Natural killer cell (primary cell): Measurements from ENCODE around the gene TRMT61B. TPM values are rescaled to one million over a fixed set of nuclear protein-coding genes. Genes with fewer than 3 reads are reported as not detected.
A peak's percentile ranks its signal among the peaks of the same experiment; 100 is the strongest.

Source experiments
- ATAC-seq, 3 donors: fragments of 150-1000 bp in 2 of 3; fragments of 200-7000 bp in 1 of 3; cut with Tn5 transposase; 1 replicate in 1 of 3; 2 replicates in 2 of 3; pipeline ENCODE4 v1.10.0; 2021; ENCODE audit warnings: mild to moderate bottlenecking in 2 of 3, moderate library complexity in 2 of 3
- DNase-seq, 2 donors: peaks; one replicate each; pipeline versions ENCODE4 v3.0.0 to v3.0.0-alpha.2; 2013 to 2021; ENCODE audit warnings: mixed read lengths in 1 of 2
- H3K27ac ChIP-seq: one replicate; pipeline ENCODE4 v1.5.1; 2013; ENCODE audit warnings: mild to moderate bottlenecking, low read length
- H3K27me3 ChIP-seq: one replicate; pipeline ENCODE4 v1.6.1; 2013; ENCODE audit warnings: low read length; ENCODE audit not compliant: control insufficient read depth, insufficient read depth
- H3K36me3 ChIP-seq: one replicate; pipeline ENCODE4 v1.6.1; 2013; ENCODE audit warnings: low read length; ENCODE audit not compliant: control insufficient read depth, insufficient read depth
- H3K4me1 ChIP-seq: one replicate; pipeline ENCODE4 v1.6.1; 2013; ENCODE audit warnings: low read length; ENCODE audit not compliant: control insufficient read depth, insufficient read depth
- H3K4me3 ChIP-seq: one replicate; pipeline ENCODE4 v1.5.1; 2013; ENCODE audit warnings: low read length
- H3K9me3 ChIP-seq: one replicate; pipeline ENCODE4 v1.6.1; 2013; ENCODE audit warnings: low read length; ENCODE audit not compliant: control insufficient read depth, insufficient read depth
- H3K27ac Mint-ChIP-seq, 2 donors: one replicate each; pipeline ENCODE4 v1.8.0; 2022; ENCODE audit warnings: mild to moderate bottlenecking in 2 of 2, mixed read lengths in 2 of 2, moderate library complexity in 1 of 2
- H3K27me3 Mint-ChIP-seq, 2 donors: one replicate each; pipeline ENCODE4 v1.8.0; 2022; ENCODE audit warnings: low read depth in 2 of 2, mixed read lengths in 2 of 2
- H3K36me3 Mint-ChIP-seq: one replicate; pipeline ENCODE4 v1.8.0; 2022; ENCODE audit warnings: mixed read lengths
- H3K4me1 Mint-ChIP-seq, 2 donors: one replicate each; pipeline ENCODE4 v1.8.0; 2022; ENCODE audit warnings: mixed read lengths in 2 of 2
- H3K4me3 Mint-ChIP-seq: one replicate; pipeline ENCODE4 v1.8.0; 2022; ENCODE audit warnings: mild to moderate bottlenecking, moderate library complexity, mixed read lengths
- H3K9me3 Mint-ChIP-seq, 2 donors: one replicate each; pipeline ENCODE4 v1.8.0; 2022; ENCODE audit warnings: mixed read lengths in 2 of 2
- WGBS: methylation state at CpG from one replicate; pipeline ENCODE4 v1.1.7; 2013; ENCODE audit warnings: missing lambda C conversion rate; ENCODE audit not compliant: insufficient coverage; 5-methylcytosine and 5-hydroxymethylcytosine counted together
- intact Hi-C: fragments of 100-400 bp; cut with micrococcal nuclease; formaldehyde crosslinking; loops from one replicate; pipeline ENCODE4 v1.14.2; 2022
- total RNA-seq, 4 donors: library from RNA; stranded (reverse); fragments of 120-200 nt in 1 of 4; gene quantifications; one replicate each; pipeline versions ENCODE4 v1.2.3 to v1.2.4, GENCODE V29; 2013 to 2022
- TF ChIP-seq, protein P1 (sequence below): fragments of 200-600 bp; IDR thresholded peaks from one replicate; pipeline ENCODE4 v1.8.0; 2022; ENCODE audit warnings: antibody characterized with exemption

Gene TRMT61B
- total RNA-seq, 3 donors from 2014 or later (not counting 1 experiment from before 2014, with no cell fraction given), result 13.6 to 19.2 (median 18.0) TPM

GRCh38 chr2:28904802-28905457 is 34.8 kb upstream of the TRMT61B start:
- DNase-seq (no peak), ATAC-seq (no peak)
- Mint-ChIP-seq H3K27ac (peak overlapping the region in 1 of 2 donors; percentile 6), H3K9me3 (no peaks in the 10 kb centered on the region), H3K36me3 (peaks cover 12% of the 10 kb centered on the region), H3K27me3 (no peaks in the 10 kb centered on the region), H3K4me3 (no peak overlapping the region), H3K4me1 (peaks cover 17 to 42% of the 10 kb centered on the region in 2 donors)
- H3K36me3 ChIP-seq, result peaks cover 50% of the 10 kb centered on the region
- H3K4me1 ChIP-seq, result no peaks in the 10 kb centered on the region
- TF ChIP-seq, protein P1, sequence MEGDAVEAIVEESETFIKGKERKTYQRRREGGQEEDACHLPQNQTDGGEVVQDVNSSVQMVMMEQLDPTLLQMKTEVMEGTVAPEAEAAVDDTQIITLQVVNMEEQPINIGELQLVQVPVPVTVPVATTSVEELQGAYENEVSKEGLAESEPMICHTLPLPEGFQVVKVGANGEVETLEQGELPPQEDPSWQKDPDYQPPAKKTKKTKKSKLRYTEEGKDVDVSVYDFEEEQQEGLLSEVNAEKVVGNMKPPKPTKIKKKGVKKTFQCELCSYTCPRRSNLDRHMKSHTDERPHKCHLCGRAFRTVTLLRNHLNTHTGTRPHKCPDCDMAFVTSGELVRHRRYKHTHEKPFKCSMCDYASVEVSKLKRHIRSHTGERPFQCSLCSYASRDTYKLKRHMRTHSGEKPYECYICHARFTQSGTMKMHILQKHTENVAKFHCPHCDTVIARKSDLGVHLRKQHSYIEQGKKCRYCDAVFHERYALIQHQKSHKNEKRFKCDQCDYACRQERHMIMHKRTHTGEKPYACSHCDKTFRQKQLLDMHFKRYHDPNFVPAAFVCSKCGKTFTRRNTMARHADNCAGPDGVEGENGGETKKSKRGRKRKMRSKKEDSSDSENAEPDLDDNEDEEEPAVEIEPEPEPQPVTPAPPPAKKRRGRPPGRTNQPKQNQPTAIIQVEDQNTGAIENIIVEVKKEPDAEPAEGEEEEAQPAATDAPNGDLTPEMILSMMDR, result no peak
- intact Hi-C loops, result no loop called here
- 100% methylated on average over 1 of the region's 2 CpGs for WGBS
- H3K27me3 ChIP-seq, result no peaks in the 10 kb centered on the region
- H3K9me3 ChIP-seq, result no peaks in the 10 kb centered on the region
- H3K4me3 ChIP-seq, result no peak overlapping the region
- no peak overlapping the region for H3K27ac ChIP-seq

DNA sequence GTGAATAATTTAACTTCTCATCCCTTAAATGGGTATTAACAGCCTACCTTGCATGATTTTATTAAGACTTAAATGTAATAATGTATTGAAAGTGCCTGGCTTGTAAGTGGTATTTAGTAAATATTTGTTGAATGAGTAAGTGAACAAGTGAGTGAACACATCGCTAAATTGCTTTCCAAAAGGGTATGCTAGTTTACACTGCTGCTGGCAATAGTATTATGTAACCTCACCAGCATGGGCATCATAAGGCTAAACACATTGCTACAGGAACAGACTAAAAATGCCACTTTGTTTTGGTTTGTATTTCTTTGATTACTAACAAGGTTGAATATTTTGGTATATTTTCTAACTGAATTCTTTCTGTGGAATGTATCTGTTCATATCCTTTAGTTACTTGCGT is 34.2 kb upstream of the TRMT61B start:
- 89% methylated on average over 2 of the region's 2 CpGs for WGBS
- intact Hi-C loops, result no loop called here
- peaks cover 17 to 37% of the 10 kb centered on the region in 2 donors for H3K4me1 Mint-ChIP-seq
- H3K9me3 Mint-ChIP-seq, result no peaks in the 10 kb centered on the region
- no peaks in the 10 kb centered on the region for H3K27me3 Mint-ChIP-seq
- H3K27ac Mint-ChIP-seq, result no peak overlapping the region
- TF ChIP-seq, protein P1, result no peak
- no peaks in the 10 kb centered on the region for H3K27me3 ChIP-seq
- H3K36me3 ChIP-seq, result peaks cover 44% of the 10 kb centered on the region
- no peak overlapping the region for H3K4me3 Mint-ChIP-seq
- no peak overlapping the region for H3K27ac ChIP-seq
- no peak for ATAC-seq
- H3K36me3 Mint-ChIP-seq, result peaks cover 12% of the 10 kb centered on the region
- DNase-seq, result no peak
- no peaks in the 10 kb centered on the region for H3K4me1 ChIP-seq
- no peaks in the 10 kb centered on the region for H3K9me3 ChIP-seq
- no peak overlapping the region for H3K4me3 ChIP-seq

DNA sequence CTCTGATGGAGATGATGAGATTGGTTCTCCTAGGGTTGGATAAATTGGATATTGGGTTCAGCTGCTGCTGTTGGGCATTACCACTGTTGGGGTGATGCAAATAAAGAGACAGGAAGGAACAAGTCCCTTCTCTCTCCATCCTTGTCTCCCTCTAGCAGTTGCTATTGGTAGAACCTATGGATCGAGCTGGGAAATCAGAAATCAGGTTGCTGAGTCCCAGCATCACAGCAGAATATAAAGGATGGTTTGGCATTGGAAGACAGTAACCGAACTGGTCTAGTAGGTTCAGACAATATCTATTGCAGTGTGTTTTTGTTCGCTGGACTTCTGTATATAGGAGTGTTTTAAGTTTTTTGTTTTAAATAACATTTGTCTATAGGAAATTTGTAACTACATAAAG is 32.5 kb upstream of the TRMT61B start:
- 86% methylated on average over 3 of the region's 3 CpGs for WGBS
- H3K4me1 ChIP-seq, result no peaks in the 10 kb centered on the region
- DNase-seq, result no peak
- peaks cover 29 to 47% of the 10 kb centered on the region in 2 donors for H3K4me1 Mint-ChIP-seq
- H3K27ac ChIP-seq, result no peak overlapping the region
- peaks cover 29% of the 10 kb centered on the region for H3K36me3 ChIP-seq
- H3K4me3 ChIP-seq, result no peak overlapping the region
- H3K27me3 Mint-ChIP-seq, result no peaks in the 10 kb centered on the region
- intact Hi-C loops, result no loop called here
- TF ChIP-seq, protein P1, result no peak
- no peak overlapping the region for H3K4me3 Mint-ChIP-seq
- H3K9me3 Mint-ChIP-seq, result no peaks in the 10 kb centered on the region
- ATAC-seq, result no peak
- no peaks in the 10 kb centered on the region for H3K27me3 ChIP-seq
- H3K9me3 ChIP-seq, result no peaks in the 10 kb centered on the region
- H3K27ac Mint-ChIP-seq, result no peak overlapping the region
- H3K36me3 Mint-ChIP-seq, result peaks cover 12% of the 10 kb centered on the region

DNA sequence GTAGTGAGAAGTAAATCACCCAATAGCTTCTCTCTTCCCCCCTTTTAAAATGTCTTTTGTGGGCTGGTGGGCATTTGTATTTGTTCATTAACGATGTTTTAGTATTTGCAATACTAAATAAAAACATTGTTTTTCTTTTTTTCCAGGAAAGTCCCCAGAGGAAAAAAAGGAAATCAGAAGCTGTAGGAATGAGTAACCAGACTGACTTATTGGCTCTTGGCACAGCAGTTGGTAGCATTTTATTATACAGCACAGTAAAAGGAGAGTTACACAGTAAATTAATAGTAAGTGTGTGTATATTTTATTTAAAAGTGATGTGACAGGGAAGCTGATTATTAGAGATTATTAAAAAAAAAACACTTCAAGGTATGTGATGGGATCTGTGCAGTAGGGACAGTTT is 31.7 kb upstream of the TRMT61B start:
- peaks cover 25% of the 10 kb centered on the region for H3K36me3 ChIP-seq
- H3K27ac ChIP-seq, result no peak overlapping the region
- peaks cover 33 to 50% of the 10 kb centered on the region in 2 donors for H3K4me1 Mint-ChIP-seq

More for the DNA sequence above, 31.7 kb upstream of the TRMT61B start:
- no peak for ATAC-seq
- Mint-ChIP-seq H3K27me3 (no peaks in the 10 kb centered on the region), H3K9me3 (no peaks in the 10 kb centered on the region), H3K36me3 (peaks cover 8% of the 10 kb centered on the region), H3K4me3 (no peak overlapping the region), H3K27ac (no peak overlapping the region)
- H3K4me1 ChIP-seq, result no peaks in the 10 kb centered on the region
- intact Hi-C loops, result no loop called here
- no peak overlapping the region for H3K4me3 ChIP-seq
- WGBS, result 100% methylated on average over 1 of the region's 1 CpG
- no peaks in the 10 kb centered on the region for H3K9me3 ChIP-seq
- TF ChIP-seq, protein P1, result no peak
- H3K27me3 ChIP-seq, result no peaks in the 10 kb centered on the region
- DNase-seq, result no peak
